NCI-H82 treated with DMSO at 0.1 percent for 48 hours (cell line): ENCODE results near the gene NR3C2.
"Not testable (repeated sequence)": the region's sequence is repeated elsewhere in the genome, so short reads cannot be mapped to it uniquely, and the experiment has no call there.

ENCODE experiments used
- DNase-seq: peaks from one replicate; lab custom pipeline; 2025; ENCODE audit not compliant: unreplicated experiment; lab: John Stamatoyannopoulos, UW

Gene NR3C2

GRCh38 chr4:148323316-148323715 lies 118.9 kb downstream of the NR3C2 start:
- DNase-seq, result not testable (repeated sequence)

DNA sequence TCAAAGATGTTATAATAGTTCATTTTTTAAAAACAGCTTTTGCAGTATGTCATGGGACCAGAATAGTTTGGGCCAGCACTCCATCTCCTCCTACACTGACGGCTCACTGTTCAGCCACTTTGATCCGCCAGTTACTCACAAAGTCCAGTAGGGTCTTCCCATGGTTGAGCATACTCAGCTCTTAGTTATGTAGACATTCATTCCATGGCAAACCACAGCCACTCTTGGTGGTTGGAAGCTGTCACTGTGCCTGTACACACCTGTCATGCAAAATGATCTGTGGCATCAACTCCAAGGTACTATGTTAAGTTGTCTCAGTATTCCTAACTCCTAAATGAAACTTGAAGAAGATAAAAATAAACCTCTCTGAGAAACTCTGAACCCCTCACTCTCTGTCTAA lies 127.2 kb downstream of the NR3C2 start:
- no peak for DNase-seq

- no peak for DNase-seq
Observed at GRCh38 chr4:148312956-148313490, 129.2 kb downstream of the NR3C2 start.

GRCh38 chr4:148311526-148311925 lies 130.7 kb downstream of the NR3C2 start:
- no peak for DNase-seq

DNA sequence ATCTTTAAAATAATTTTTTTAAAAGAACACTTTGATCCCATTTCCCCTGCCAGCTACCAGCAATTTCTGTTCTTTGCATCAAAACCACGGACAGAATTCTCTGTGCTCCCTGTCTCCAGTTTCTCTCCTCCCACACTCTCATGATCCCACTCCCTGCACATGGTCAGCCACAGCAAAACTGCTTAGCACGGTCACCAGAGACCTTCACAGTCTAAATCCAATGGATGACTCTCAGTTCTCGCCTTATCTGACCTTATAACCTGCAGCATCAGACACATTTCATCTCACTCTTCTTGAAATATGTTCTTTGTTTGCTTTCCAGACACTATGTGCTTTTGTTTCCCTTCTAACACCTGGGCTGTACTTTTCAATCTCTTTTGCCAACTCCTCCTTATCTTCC lies 131.5 kb downstream of the NR3C2 start:
- no peak for DNase-seq

GRCh38 chr4:148305751-148306150 lies 136.5 kb downstream of the NR3C2 start:
- no peak for DNase-seq

- DNase-seq, result no peak
Observed at GRCh38 chr4:148302416-148302815, 139.8 kb downstream of the NR3C2 start.

- DNase-seq, result no peak
Observed at GRCh38 chr4:148300877-148301276, 141.3 kb downstream of the NR3C2 start.

GRCh38 chr4:148299337-148299736 lies 142.9 kb downstream of the NR3C2 start:
- no peak for DNase-seq

- no peak for DNase-seq
Observed at GRCh38 chr4:148296498-148296897, 145.7 kb downstream of the NR3C2 start.

DNA sequence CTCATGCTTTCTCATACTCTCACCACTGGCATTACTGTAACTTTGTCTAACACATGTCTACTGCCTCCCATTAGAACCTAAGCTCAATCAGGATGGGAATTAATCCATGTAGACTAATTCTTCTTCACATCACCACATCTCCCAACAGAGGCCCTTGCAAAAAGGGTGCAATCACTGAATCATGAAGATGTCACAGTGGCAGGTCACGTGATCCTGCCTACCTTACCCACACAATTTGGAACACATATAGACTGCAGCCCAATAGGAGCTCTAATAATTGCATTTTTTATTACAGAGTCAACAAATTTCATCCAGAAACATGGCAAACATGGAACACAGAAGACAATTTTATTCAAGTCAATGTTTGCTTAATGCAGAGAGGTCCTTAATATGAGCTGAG lies 146.6 kb downstream of the NR3C2 start:
- no peak for DNase-seq

- no peak for DNase-seq
Observed at GRCh38 chr4:148293571-148293970, 148.6 kb downstream of the NR3C2 start.

- no peak for DNase-seq
Observed at GRCh38 chr4:148292686-148293085, 149.5 kb downstream of the NR3C2 start.

DNA sequence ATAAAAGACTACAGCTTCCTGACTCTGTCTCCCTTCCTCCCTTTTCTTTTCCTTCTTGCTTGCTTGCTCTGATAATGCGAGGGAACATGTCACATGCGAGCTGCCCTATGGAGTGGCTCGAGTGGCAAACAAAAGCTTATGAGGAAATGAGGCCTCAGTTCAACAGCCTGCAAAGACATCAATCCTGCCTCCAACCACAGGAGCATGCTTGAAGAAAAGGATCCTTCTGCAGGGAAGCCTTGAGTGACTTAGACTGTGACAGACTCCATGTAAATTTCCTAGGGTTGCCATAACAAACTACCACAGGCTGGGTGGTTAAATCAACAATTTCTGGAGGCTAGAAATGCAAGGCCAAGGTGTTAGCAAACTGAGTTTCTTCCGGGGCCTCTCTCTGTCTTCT lies 152.5 kb downstream of the NR3C2 start:
- DNase-seq, result peak; percentile 86

- DNase-seq, result no peak
Observed at GRCh38 chr4:148288448-148288847, 153.8 kb downstream of the NR3C2 start.

DNA sequence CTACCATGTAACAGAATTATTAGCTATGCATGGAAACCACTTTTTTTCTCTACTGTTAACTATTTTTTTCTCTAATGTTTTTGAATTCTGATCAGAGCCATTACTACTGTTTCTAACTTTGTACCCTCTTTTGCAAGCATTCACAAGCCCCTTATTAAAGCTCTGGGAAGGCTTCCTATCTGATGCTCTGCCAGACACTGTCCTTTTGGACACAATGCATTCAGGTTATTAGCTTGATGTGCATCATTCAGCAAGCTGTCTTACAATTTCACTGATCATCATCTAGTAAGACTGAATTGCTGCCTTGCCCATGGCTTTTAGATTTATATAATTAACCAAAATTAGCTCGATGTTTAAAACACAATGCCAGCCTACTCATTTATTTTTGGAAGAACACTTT lies 155.1 kb downstream of the NR3C2 start:
- no peak for DNase-seq

DNA sequence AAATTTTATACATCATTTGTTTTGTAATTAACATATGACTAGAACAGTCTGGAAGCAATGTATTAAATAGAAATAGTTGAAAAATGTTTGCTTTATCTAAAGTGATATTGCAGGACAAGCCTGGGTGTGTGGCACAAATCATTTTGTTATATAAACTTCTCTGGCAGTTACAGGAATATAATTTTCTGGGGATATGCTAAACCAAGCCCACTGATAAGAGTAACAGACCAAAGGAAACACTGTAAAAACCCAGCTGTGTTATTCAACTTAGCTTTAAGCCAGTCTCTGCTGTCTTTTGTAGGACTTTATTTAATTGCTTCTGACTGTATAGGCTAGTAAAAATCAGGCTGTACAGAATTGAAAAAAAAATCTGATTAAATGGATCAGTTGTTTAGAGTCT lies 156.2 kb downstream of the NR3C2 start:
- DNase-seq, result no peak

GRCh38 chr4:148283665-148284064 lies 158.5 kb downstream of the NR3C2 start:
- DNase-seq, result no peak

GRCh38 chr4:148278310-148278709 lies 163.9 kb downstream of the NR3C2 start:
- no peak for DNase-seq

GRCh38 chr4:148275266-148275665 lies 166.9 kb downstream of the NR3C2 start:
- no peak for DNase-seq

- DNase-seq, result no peak
Observed at GRCh38 chr4:148273501-148273986, 168.7 kb downstream of the NR3C2 start.

DNA sequence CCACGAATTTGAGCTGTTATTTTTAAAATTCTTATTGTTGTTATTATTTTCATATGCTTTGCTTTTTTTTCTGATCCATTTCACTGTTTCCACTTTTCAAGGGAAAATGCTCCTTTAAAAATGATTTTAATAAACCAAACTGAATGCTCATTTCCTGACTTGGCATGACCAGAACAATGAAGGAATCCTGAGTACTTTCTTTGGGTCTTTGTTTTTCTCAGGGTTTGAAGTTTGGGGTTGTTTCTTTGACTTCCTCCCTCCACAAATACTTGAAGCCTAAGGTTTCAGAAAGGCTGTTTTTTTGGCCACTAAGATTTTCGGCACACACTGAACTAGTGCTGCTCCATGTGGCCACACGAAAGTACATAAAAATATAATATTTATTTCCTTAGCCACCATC lies 171.0 kb downstream of the NR3C2 start:
- no peak for DNase-seq

DNA sequence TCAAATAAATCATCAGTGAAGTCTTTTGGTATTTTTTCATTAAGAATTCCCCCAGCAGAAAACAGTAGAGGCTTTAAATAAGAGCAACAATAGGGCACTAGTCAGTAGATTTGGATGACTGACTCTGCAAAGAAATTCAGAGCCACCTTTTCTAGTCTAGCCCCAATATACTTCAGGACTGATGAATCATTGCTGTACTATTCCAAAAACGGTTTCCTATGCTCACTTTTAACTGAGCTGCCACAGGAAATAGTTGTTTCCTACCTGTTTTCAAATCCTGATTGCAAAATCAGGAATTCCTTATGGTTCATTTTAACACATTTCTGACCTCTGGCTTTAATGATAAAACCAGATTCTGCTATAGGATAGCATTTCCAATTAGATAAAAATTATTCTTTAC lies 171.6 kb downstream of the NR3C2 start:
- no peak for DNase-seq

DNA sequence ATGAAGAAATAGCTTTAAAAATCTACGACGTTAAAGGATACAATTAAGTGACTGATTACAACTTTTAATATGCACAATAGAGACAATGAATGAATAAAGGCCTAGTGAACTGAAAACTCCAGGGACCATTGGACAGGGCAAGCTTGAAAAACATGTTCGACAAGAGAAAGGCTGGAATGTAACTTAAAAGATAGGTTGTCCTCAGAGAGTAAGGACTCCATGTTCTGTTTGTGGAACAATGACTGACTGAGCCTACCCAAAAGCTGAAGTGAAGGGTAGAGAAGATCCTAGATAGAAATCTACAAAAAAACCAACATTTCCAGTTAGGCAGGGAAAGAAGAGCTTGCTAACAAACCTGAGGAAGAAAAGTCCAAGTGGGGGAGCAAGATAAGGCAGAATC lies 173.4 kb downstream of the NR3C2 start:
- DNase-seq, result no peak
